ENCODE measurements around the gene MAPK6. TPM values are rescaled to one million over a fixed set of nuclear protein-coding genes. Genes with fewer than 3 reads are reported as not detected.
"Not testable (repeated sequence)": the region's sequence is repeated elsewhere in the genome, so short reads cannot be mapped to it uniquely, and the experiment has no call there.

MAPK6 gene
- total RNA-seq, 1 donor from 2014 or later: 91.7 TPM

- no peak for DNase-seq (ENCODE audit: low spot score, unreplicated experiment)
- H3K27me3 Mint-ChIP-seq: no peaks in the 10 kb centered on the region
- TF ChIP-seq CTCF (IDR thresholded peaks at IDR 0.05; ENCODE audit: unreplicated experiment): no peak
- no peak overlapping the region for H3K4me3 Mint-ChIP-seq (ENCODE audit: low read depth)
- H3K27ac Mint-ChIP-seq: no peak overlapping the region
- H3K4me1 Mint-ChIP-seq (ENCODE audit: low read depth): no peaks in the 10 kb centered on the region
- H3K9me3 Mint-ChIP-seq (ENCODE audit: low read depth): no peaks in the 10 kb centered on the region
- H3K36me3 Mint-ChIP-seq (ENCODE audit: insufficient read depth): no peaks in the 10 kb centered on the region
Observed at GRCh38 chr15:51991141-51991540, 27.9 kb upstream of the MAPK6 start.

GRCh38 chr15:51992953-51993352, 26.1 kb upstream of the MAPK6 start:
- H3K27me3 Mint-ChIP-seq: no peaks in the 10 kb centered on the region
- no peak overlapping the region for H3K4me3 Mint-ChIP-seq (ENCODE audit: low read depth)
- no peaks in the 10 kb centered on the region for H3K36me3 Mint-ChIP-seq (ENCODE audit: insufficient read depth)
- no peak for DNase-seq (ENCODE audit: low spot score, unreplicated experiment)
- H3K27ac Mint-ChIP-seq: no peak overlapping the region
- no peaks in the 10 kb centered on the region for H3K9me3 Mint-ChIP-seq (ENCODE audit: low read depth)
- H3K4me1 Mint-ChIP-seq (ENCODE audit: low read depth): no peaks in the 10 kb centered on the region
- TF ChIP-seq CTCF (IDR thresholded peaks at IDR 0.05; ENCODE audit: unreplicated experiment): no peak

GRCh38 chr15:52002351-52002750, 16.7 kb upstream of the MAPK6 start:
- no peak overlapping the region for H3K27ac Mint-ChIP-seq
- H3K4me1 Mint-ChIP-seq (ENCODE audit: low read depth): peaks cover 3% of the 10 kb centered on the region
- no peaks in the 10 kb centered on the region for H3K9me3 Mint-ChIP-seq (ENCODE audit: low read depth)
- no peak overlapping the region for H3K4me3 Mint-ChIP-seq (ENCODE audit: low read depth)
- H3K36me3 Mint-ChIP-seq (ENCODE audit: insufficient read depth): no peaks in the 10 kb centered on the region
- peaks cover 3% of the 10 kb centered on the region for H3K27me3 Mint-ChIP-seq
- no peak for TF ChIP-seq CTCF (IDR thresholded peaks at IDR 0.05; ENCODE audit: unreplicated experiment)
- no peak for DNase-seq (ENCODE audit: low spot score, unreplicated experiment)

- not testable (repeated sequence) for H3K4me3 Mint-ChIP-seq (ENCODE audit: low read depth); H3K27me3 Mint-ChIP-seq; H3K4me1 Mint-ChIP-seq (ENCODE audit: low read depth); H3K36me3 Mint-ChIP-seq (ENCODE audit: insufficient read depth); DNase-seq (ENCODE audit: low spot score, unreplicated experiment); H3K9me3 Mint-ChIP-seq (ENCODE audit: low read depth); H3K27ac Mint-ChIP-seq
Observed at GRCh38 chr15:52003089-52003488, 15.9 kb upstream of the MAPK6 start.

GRCh38 chr15:52003710-52004109, 15.3 kb upstream of the MAPK6 start:
- Mint-ChIP-seq H3K4me1 (ENCODE audit: low read depth) (peaks cover 6% of the 10 kb centered on the region), H3K36me3 (ENCODE audit: insufficient read depth) (no peaks in the 10 kb centered on the region), H3K4me3 (ENCODE audit: low read depth) (no peak overlapping the region), H3K27me3 (peaks cover 3% of the 10 kb centered on the region), H3K27ac (no peak overlapping the region), H3K9me3 (ENCODE audit: low read depth) (no peaks in the 10 kb centered on the region)
- no peak for TF ChIP-seq CTCF (IDR thresholded peaks at IDR 0.05; ENCODE audit: unreplicated experiment)
- DNase-seq (ENCODE audit: low spot score, unreplicated experiment): no peak

- no peak for DNase-seq (ENCODE audit: low spot score, unreplicated experiment)
- Mint-ChIP-seq H3K27ac (no peak overlapping the region), H3K4me3 (ENCODE audit: low read depth) (no peak overlapping the region), H3K9me3 (ENCODE audit: low read depth) (no peaks in the 10 kb centered on the region), H3K36me3 (ENCODE audit: insufficient read depth) (no peaks in the 10 kb centered on the region), H3K27me3 (peaks cover 3% of the 10 kb centered on the region), H3K4me1 (ENCODE audit: low read depth) (peaks cover 12% of the 10 kb centered on the region)
- no peak for TF ChIP-seq CTCF (IDR thresholded peaks at IDR 0.05; ENCODE audit: unreplicated experiment)
Observed at GRCh38 chr15:52004806-52005205, 14.2 kb upstream of the MAPK6 start.
